Skeletal muscle tissue (tissue), 4 donors: Measurements from ENCODE around the gene BMP10. TPM values are rescaled to one million over a fixed set of nuclear protein-coding genes. Genes with fewer than 3 reads are reported as not detected.

Experiments
- H3K27ac ChIP-seq: one replicate; pipeline ENCODE4 v1.7.0; 2013; ENCODE audit warnings: mild to moderate bottlenecking, low read depth, low read length, inconsistent platforms
- H3K27me3 ChIP-seq, 3 donors: one replicate each; pipeline ENCODE4 v1.7.0; 2013; ENCODE audit warnings: low read length in 3 of 3; ENCODE audit not compliant: control insufficient read depth in 3 of 3, insufficient read depth in 3 of 3
- H3K36me3 ChIP-seq, 3 donors: one replicate each; pipeline ENCODE4 v1.7.0; 2013; ENCODE audit warnings: low read length in 3 of 3; ENCODE audit not compliant: control insufficient read depth in 3 of 3, insufficient read depth in 3 of 3
- H3K4me1 ChIP-seq, 3 donors: one replicate each; pipeline ENCODE4 v1.7.0; 2013; ENCODE audit warnings: low read length in 3 of 3, mild to moderate bottlenecking in 3 of 3; ENCODE audit not compliant: control insufficient read depth in 3 of 3, insufficient read depth in 3 of 3
- H3K4me3 ChIP-seq, 3 donors: one replicate each; pipeline ENCODE4 v1.7.0; 2013; ENCODE audit warnings: low read length in 3 of 3
- H3K9ac ChIP-seq, 3 donors: one replicate each; pipeline ENCODE4 v1.7.0; 2013; ENCODE audit warnings: low read length in 3 of 3, mild to moderate bottlenecking in 3 of 3, moderate library complexity in 2 of 3, low read depth in 1 of 3
- H3K9me3 ChIP-seq, 3 donors: one replicate each; pipeline ENCODE4 v1.7.0; 2013; ENCODE audit warnings: low read length in 3 of 3; ENCODE audit not compliant: control insufficient read depth in 3 of 3
- total RNA-seq: library from RNA; depleted of rRNA; stranded (reverse); fragments of >200 nt; gene quantifications from one replicate; pipeline ENCODE4 v1.2.3, GENCODE V29; 2014
- donor health status: Osteomylitis.

Gene BMP10
- total RNA-seq, 1 donor from 2014 or later = not detected

DNA sequence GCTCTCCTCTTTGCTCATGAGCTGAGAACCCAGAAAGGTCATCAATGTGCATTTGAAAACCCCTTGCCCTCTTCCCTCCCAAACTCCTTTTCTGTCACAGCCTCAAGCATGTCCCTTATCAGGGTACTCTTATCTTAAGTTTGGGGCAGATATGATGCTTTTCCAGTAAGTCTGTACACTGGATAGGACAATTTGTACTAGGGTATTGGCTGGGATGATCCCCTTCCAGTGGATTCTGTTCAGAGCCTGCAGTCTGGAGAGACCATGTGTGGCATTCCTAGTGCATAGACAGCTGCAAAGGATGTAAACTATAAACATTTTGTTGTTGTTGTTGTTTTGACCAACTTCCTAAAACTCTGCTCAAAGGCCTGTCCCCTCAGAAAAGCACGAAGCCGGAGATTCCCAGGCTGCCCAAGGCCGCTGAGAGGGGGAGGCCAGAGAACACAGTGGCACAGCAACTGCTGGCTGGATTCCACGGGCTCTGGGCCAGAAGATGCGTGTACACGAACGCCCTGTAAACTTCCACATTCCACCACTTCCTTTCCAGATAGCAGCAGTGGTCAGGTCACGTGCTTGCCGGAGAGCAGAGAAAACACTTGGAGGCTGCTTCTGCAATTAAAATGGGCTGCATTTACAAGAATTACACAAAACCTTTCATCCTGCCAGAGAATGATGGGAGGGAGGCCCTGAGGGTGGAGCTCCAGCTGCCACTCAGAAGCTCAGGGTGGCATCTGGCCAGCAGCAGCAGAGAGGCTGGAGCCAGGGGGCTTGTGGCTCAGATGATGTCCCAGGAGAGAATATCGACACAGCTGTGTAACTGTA is 42.1 kb downstream of the BMP10 start:
- peak overlapping the region in 2 of 3 donors; percentile 26 to 46 for H3K4me3 ChIP-seq
- no peaks in the 10 kb centered on the region for H3K9me3 ChIP-seq
- peaks cover 32 to 42% (median 33%) of the 10 kb centered on the region in 3 donors for H3K4me1 ChIP-seq
- no peak overlapping the region for H3K9ac ChIP-seq
- H3K36me3 ChIP-seq = peaks cover 0 to 1% (median 0%) of the 10 kb centered on the region in 3 donors
- H3K27me3 ChIP-seq = no peaks in the 10 kb centered on the region
- H3K27ac ChIP-seq = peak overlapping the region; percentile 64

DNA sequence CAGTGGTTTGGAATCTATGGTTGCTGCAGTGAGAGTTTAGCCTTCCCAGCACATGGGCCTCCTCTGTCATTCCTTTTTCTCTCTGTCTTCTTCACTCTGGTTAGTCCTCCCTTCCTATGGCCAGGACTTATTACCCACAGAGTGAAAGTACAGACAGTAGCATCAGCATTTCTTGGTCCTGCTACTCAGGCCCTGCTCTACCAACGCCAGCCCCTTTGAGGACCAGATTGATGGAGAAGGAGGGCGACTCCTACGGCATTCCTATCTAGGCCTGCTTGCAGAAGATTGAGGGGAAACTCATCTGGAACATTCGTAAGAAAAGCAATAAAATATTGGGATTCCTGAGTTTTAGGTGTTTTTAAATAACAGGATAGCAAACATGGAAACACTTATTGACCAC is 43.5 kb downstream of the BMP10 start:
- Histone ChIP-seq H3K36me3 (peaks cover 0 to 4% (median 0%) of the 10 kb centered on the region in 3 donors), H3K27me3 (no peaks in the 10 kb centered on the region), H3K4me1 (peaks cover 32 to 38% (median 33%) of the 10 kb centered on the region in 3 donors), H3K4me3 (no peak overlapping the region), H3K9ac (no peak overlapping the region), H3K9me3 (no peaks in the 10 kb centered on the region), H3K27ac (no peak overlapping the region)

DNA sequence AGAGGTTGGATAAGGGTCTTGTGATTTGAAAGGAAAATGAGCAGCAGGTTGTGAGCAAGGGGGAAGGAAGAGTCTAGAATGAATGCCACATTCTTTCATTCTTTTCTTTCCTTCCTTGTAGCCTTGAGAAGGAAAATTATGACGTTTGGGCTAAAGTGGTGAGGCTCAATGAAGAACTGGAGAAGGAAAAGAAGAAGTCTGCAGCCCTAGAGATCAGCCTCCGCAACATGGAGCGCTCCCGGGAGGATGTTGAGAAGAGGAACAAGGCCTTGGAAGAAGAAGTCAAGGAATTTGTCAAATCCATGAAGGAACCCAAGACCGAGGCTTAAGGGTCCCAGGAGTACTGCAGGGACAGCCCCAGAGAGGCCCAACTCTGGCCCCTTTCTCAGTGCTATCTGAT is 45.3 kb downstream of the BMP10 start:
- Histone ChIP-seq H3K9ac (no peak overlapping the region), H3K27me3 (no peaks in the 10 kb centered on the region), H3K27ac (no peak overlapping the region), H3K9me3 (no peaks in the 10 kb centered on the region), H3K4me3 (no peak overlapping the region), H3K36me3 (peaks cover 0 to 5% (median 0%) of the 10 kb centered on the region in 3 donors), H3K4me1 (peaks cover 16 to 21% (median 17%) of the 10 kb centered on the region in 3 donors)

DNA sequence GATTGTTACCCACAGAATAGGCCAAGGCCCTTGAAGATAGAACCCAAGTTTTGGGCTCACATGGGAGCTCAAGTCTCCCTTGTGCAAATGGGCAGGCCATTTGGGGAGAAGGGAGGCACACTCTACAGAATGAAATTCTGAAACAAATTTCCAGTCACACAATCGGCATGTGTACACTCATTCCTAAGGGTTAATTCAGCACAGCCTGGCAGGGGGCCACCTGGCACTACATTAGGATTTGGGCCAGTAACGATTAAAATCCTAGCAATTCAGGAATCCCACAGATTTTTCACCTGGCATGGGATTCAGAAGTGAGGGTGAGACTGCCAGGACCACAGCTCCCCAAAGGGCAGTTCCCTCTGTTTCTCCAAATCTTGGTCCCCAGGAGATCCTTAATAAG is 46.4 kb downstream of the BMP10 start:
- Histone ChIP-seq H3K4me1 (peaks cover 16 to 21% (median 17%) of the 10 kb centered on the region in 3 donors), H3K27ac (no peak overlapping the region), H3K27me3 (no peaks in the 10 kb centered on the region), H3K9ac (no peak overlapping the region), H3K9me3 (no peaks in the 10 kb centered on the region), H3K4me3 (no peak overlapping the region), H3K36me3 (peaks cover 0 to 5% (median 0%) of the 10 kb centered on the region in 3 donors)

DNA sequence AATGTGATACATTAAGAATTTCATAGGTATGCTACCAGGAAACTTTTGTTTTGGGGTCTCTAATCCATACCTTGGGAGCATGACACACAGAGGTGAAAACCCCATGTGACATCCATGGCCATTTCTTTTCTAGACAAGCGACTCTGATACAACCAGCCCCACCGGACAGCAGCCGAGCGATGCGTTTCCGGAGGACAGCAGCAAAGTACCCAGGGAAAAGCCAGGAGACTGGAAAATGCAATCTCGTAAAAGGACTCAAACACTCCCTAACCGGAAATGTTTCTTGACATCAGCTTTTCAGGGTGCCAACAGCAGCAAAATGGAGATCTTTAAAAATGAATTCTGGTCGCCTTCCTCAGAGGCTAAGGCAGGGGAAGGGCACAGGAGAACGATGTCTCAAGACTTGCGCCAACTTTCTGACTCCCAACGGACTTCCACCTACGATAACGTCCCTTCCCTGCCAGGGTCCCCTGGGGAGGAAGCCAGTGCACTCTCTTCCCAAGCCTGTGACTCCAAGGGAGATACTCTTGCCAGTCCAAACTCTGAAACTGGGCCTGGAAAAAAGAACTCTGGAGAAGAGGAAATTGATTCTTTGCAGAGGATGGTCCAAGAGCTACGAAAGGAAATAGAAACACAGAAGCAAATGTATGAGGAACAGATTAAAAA is 48.9 kb downstream of the BMP10 start:
- Histone ChIP-seq H3K4me1 (no peaks in the 10 kb centered on the region), H3K9ac (no peak overlapping the region), H3K4me3 (no peak overlapping the region), H3K36me3 (peaks cover 0 to 7% (median 5%) of the 10 kb centered on the region in 3 donors), H3K27ac (no peak overlapping the region), H3K9me3 (no peaks in the 10 kb centered on the region), H3K27me3 (no peaks in the 10 kb centered on the region)

DNA sequence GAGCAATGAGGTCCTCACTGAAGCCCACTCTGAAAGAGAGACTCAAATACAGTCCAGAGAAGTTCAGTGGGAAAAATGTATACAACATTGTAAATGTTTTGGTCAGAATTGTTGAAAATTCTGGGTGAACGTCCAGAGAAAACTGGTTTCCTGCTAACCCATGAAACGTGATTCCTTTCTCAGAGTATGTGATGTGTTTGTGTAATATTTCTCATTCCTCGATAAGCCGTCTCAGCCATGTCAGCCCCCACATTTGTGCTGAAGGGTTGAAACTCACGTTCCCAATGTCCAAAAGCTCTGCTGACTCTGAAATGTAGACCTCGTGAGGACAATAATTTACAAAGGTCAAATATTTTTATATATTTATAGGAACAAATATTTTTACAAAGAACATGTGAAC is 51.6 kb downstream of the BMP10 start:
- Histone ChIP-seq H3K9ac (no peak overlapping the region), H3K9me3 (no peaks in the 10 kb centered on the region), H3K36me3 (peaks cover 0 to 10% (median 5%) of the 10 kb centered on the region in 3 donors), H3K4me3 (no peak overlapping the region), H3K4me1 (no peaks in the 10 kb centered on the region), H3K27ac (no peak overlapping the region), H3K27me3 (no peaks in the 10 kb centered on the region)

DNA sequence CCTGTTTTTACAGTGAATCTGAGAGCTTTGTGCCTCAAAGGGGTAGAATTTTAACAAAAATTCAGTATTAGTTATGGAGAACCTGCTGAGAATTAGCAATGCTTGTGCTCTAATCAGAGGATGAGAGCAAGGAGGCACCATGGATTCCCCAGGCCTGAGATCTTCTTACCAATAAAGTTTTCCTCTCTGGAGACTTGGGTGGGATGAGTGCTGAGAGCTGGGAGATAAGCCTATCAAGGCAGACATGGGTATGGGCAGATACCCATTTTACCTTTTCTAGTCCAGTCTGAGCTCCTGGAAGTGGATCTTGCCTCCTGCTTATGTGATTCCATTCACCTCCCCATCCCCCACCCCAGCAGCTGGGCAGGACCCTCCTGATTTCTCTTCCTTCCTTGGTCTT is 53.9 kb downstream of the BMP10 start:
- H3K36me3 ChIP-seq = peaks cover 3 to 7% (median 7%) of the 10 kb centered on the region in 3 donors
- no peak overlapping the region for H3K9ac ChIP-seq
- no peaks in the 10 kb centered on the region for H3K27me3 ChIP-seq
- no peaks in the 10 kb centered on the region for H3K9me3 ChIP-seq
- no peak overlapping the region for H3K27ac ChIP-seq
- no peak overlapping the region for H3K4me3 ChIP-seq
- no peaks in the 10 kb centered on the region for H3K4me1 ChIP-seq

Other genes with a start within 250 kb of the BMP10 start
- gene PROKR1, start 227.8 kb downstream of the BMP10 start, total RNA-seq = 0.52 TPM
- gene ARHGAP25, start 136.6 kb downstream of the BMP10 start, total RNA-seq = 4.7 TPM
- not detected for gene GKN2, start 81.5 kb upstream of the BMP10 start, total RNA-seq
- gene GKN1, start 103.2 kb upstream of the BMP10 start, total RNA-seq = not detected
- gene ANTXR1, start 141.8 kb upstream of the BMP10 start, total RNA-seq = 86.6 TPM